ENCODE data around the gene EXOC6B.

- no peak for TF ChIP-seq NRF1 (IDR thresholded peaks at IDR 0.05; ENCODE audit: low read depth, low read length)
- TF ChIP-seq ZNF274 (IDR thresholded peaks at IDR 0.05; ENCODE audit: borderline replicate concordance, extremely low read depth, low read length) = no peak
- TF ChIP-seq SP1 (IDR thresholded peaks at IDR 0.05; ENCODE audit: low read depth, low read length) = no peak
- no peak for TF ChIP-seq POLR2A (IDR thresholded peaks at IDR 0.05; ENCODE audit: control extremely low read depth in 1 of 2, low read depth in 2 of 2, low read length in 2 of 2)
- no peak for TF ChIP-seq CTCF (IDR thresholded peaks at IDR 0.05; ENCODE audit: control extremely low read depth in 1 of 3, insufficient read depth in 1 of 3, low read depth in 1 of 3, low read length in 3 of 3)
- TF ChIP-seq FOSL1 (IDR thresholded peaks at IDR 0.05; ENCODE audit: insufficient read depth, low read depth, low read length) = no peak
- no peak for TF ChIP-seq JUN (IDR thresholded peaks at IDR 0.05; ENCODE audit: low read depth, low read length)
- TF ChIP-seq USF2 (IDR thresholded peaks at IDR 0.05; ENCODE audit: low read length) = no peak
- no peak for TF ChIP-seq CBX8 (IDR thresholded peaks at IDR 0.05; ENCODE audit: borderline replicate concordance, low read depth, low read length)
- TF ChIP-seq CREB1 (IDR thresholded peaks at IDR 0.05) = no peak
- no peak for TF ChIP-seq MAFK (IDR thresholded peaks at IDR 0.05; ENCODE audit: low read depth, low read length)
- no peak for TF ChIP-seq RAD21 (IDR thresholded peaks at IDR 0.05 in 1 of 2, conservative IDR thresholded peaks at IDR 0.05 in 1 of 2; ENCODE audit: low read depth in 2 of 2, low read length in 2 of 2)
These were observed 478.8 kb downstream of the EXOC6B start for GRCh38 chr2:72347081-72347480.
